Thyroid gland (tissue), 4 donors: ENCODE measurements around the gene SETBP1. TPM values are rescaled to one million over a fixed set of nuclear protein-coding genes. Genes with fewer than 3 reads are reported as not detected.

Experiments
- DNase-seq, 2 donors: peaks; one replicate each; pipeline ENCODE4 v3.0.0-alpha.2; 2019
- H3K27ac ChIP-seq, 3 donors: fragments of 200-600 bp; sonication (generic); 1 replicate in 2 of 3; 2 replicates in 1 of 3; pipeline ENCODE4 v1.5.1; 2016 to 2019; ENCODE audit warnings: mild to moderate bottlenecking in 1 of 3, moderate library complexity in 1 of 3
- H3K27me3 ChIP-seq: fragments of 200-600 bp; sonication (generic); one replicate; pipeline ENCODE4 v1.5.1; 2019
- H3K36me3 ChIP-seq, 2 donors: fragments of 200-600 bp; sonication (generic); one replicate each; pipeline ENCODE4 v1.5.1; 2016 to 2019
- H3K4me1 ChIP-seq, 2 donors: fragments of 200-600 bp; sonication (generic); one replicate each; pipeline ENCODE4 v1.5.1; 2017 to 2019
- H3K4me3 ChIP-seq, 3 donors: fragments of 200-600 bp; sonication (generic); replicated peaks in 1 of 3; 1 replicate in 2 of 3; 2 replicates in 1 of 3; pipeline ENCODE4 v1.5.1; 2016; ENCODE audit warnings: mild to moderate bottlenecking in 1 of 3
- H3K9me3 ChIP-seq: fragments of 200-600 bp; sonication (generic); one replicate; pipeline ENCODE4 v1.5.1; 2017
- POLR2A ChIP-seq, 2 donors: fragments of 450-650 bp; IDR thresholded peaks; one replicate each; pipeline ENCODE4 v1.6.1; 2017; ENCODE audit warnings: antibody characterized with exemption in 2 of 2, mild to moderate bottlenecking in 2 of 2, moderate library complexity in 1 of 2
- WGBS, 2 donors: methylation state at CpG; one replicate each; pipeline ENCODE4 v1.1.5; 2017; 5-methylcytosine and 5-hydroxymethylcytosine counted together
- intact Hi-C: fragments of 100-400 bp; cut with DNase I; formaldehyde crosslinking; loops from one replicate; pipeline ENCODE4 v1.15.1; 2023
- total RNA-seq, 4 donors: library from RNA; depleted of rRNA; stranded (reverse); fragments of >200 nt; gene quantifications; one replicate each; pipeline ENCODE4 v1.2.3, GENCODE V29; 2016
- TF ChIP-seq, protein P1 (sequence below), 6 experiments: fragments of 200-600 bp in 3 of 6; fragments of 450-650 bp in 3 of 6; sonication (generic) in 3 of 6; IDR thresholded peaks; one replicate each; pipeline ENCODE4 v1.5.1; 2016 to 2019; ENCODE audit warnings: antibody characterized with exemption in 6 of 6, mild to moderate bottlenecking in 2 of 6, inconsistent platforms in 1 of 6, moderate library complexity in 1 of 6

Gene SETBP1
- total RNA-seq, 4 donors from 2014 or later, result 32.1 to 72.0 (median 42.0) TPM

DNA sequence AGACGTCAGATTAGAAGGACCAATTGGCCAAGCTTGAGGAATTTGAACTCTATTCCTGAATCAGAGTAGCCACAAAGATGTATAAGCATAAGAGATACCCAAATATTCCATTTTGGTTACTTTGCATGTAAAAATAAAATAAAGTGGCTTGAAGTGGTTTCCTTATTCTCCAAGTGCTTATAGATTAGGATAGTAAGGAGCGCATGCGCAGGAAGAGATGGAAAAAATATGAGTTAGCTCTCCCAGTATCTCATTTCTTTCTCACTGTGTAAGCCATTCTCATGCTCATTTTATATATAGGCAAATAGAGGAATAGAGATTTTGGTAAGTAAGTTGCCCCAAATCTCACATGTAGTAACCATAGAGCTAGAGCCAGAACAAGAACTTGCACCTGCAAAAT, 241.3 kb downstream of the SETBP1 start:
- H3K4me1 ChIP-seq, result peaks cover 13 to 18% of the 10 kb centered on the region in 2 donors
- WGBS, 2 donors, result 98% methylated on average over 3 of the region's 3 CpGs
- H3K9me3 ChIP-seq, result no peaks in the 10 kb centered on the region
- H3K27ac ChIP-seq, result no peak overlapping the region
- no peak for DNase-seq
- TF ChIP-seq POLR2A (IDR thresholded peaks at IDR 0.05), result no peak
- TF ChIP-seq, protein P1, sequence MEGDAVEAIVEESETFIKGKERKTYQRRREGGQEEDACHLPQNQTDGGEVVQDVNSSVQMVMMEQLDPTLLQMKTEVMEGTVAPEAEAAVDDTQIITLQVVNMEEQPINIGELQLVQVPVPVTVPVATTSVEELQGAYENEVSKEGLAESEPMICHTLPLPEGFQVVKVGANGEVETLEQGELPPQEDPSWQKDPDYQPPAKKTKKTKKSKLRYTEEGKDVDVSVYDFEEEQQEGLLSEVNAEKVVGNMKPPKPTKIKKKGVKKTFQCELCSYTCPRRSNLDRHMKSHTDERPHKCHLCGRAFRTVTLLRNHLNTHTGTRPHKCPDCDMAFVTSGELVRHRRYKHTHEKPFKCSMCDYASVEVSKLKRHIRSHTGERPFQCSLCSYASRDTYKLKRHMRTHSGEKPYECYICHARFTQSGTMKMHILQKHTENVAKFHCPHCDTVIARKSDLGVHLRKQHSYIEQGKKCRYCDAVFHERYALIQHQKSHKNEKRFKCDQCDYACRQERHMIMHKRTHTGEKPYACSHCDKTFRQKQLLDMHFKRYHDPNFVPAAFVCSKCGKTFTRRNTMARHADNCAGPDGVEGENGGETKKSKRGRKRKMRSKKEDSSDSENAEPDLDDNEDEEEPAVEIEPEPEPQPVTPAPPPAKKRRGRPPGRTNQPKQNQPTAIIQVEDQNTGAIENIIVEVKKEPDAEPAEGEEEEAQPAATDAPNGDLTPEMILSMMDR (IDR thresholded peaks at IDR 0.05), result no peak
- intact Hi-C loops, result no loop called here
- no peaks in the 10 kb centered on the region for H3K36me3 ChIP-seq
- H3K4me3 ChIP-seq, result no peak overlapping the region
- no peaks in the 10 kb centered on the region for H3K27me3 ChIP-seq

GRCh38 chr18:44922968-44923367, 242.3 kb downstream of the SETBP1 start:
- Histone ChIP-seq H3K36me3 (no peaks in the 10 kb centered on the region), H3K4me1 (peaks cover 8% of the 10 kb centered on the region in 2 donors), H3K27ac (no peak overlapping the region), H3K27me3 (no peaks in the 10 kb centered on the region), H3K4me3 (no peak overlapping the region), H3K9me3 (no peaks in the 10 kb centered on the region)
- 93 to 98% methylated on average over 2 of the region's 2 CpGs for WGBS, 2 donors
- intact Hi-C loops, result no loop called here
- TF ChIP-seq, protein P1 (IDR thresholded peaks at IDR 0.05), result no peak
- TF ChIP-seq POLR2A (IDR thresholded peaks at IDR 0.05), result no peak
- DNase-seq, result no peak

- no peaks in the 10 kb centered on the region for H3K36me3 ChIP-seq
- H3K4me1 ChIP-seq, result peaks cover 0 to 4% of the 10 kb centered on the region in 2 donors
- H3K27ac ChIP-seq, result no peak overlapping the region
- no peak for TF ChIP-seq POLR2A (IDR thresholded peaks at IDR 0.05)
- TF ChIP-seq, protein P1 (IDR thresholded peaks at IDR 0.05), result no peak
- intact Hi-C loops, result no loop called here
- H3K4me3 ChIP-seq, result no peak overlapping the region
- WGBS, 2 donors, result 61 to 66% methylated on average over 6 of the region's 6 CpGs
- DNase-seq, result no peak
- no peaks in the 10 kb centered on the region for H3K27me3 ChIP-seq
- no peaks in the 10 kb centered on the region for H3K9me3 ChIP-seq
These were observed 244.3 kb downstream of the SETBP1 start for GRCh38 chr18:44924785-44925499.

- 94% methylated on average over 6 of the region's 6 CpGs for WGBS, 2 donors
- Histone ChIP-seq H3K27ac (no peak overlapping the region), H3K36me3 (no peaks in the 10 kb centered on the region), H3K9me3 (no peaks in the 10 kb centered on the region), H3K4me1 (peaks cover 0 to 4% of the 10 kb centered on the region in 2 donors), H3K4me3 (no peak overlapping the region), H3K27me3 (no peaks in the 10 kb centered on the region)
- intact Hi-C loops, result no loop called here
- DNase-seq, result no peak
- TF ChIP-seq POLR2A (IDR thresholded peaks at IDR 0.05), result no peak
- TF ChIP-seq, protein P1 (IDR thresholded peaks at IDR 0.05), result no peak
These were observed 246.6 kb downstream of the SETBP1 start for GRCh38 chr18:44927127-44927849.

DNA sequence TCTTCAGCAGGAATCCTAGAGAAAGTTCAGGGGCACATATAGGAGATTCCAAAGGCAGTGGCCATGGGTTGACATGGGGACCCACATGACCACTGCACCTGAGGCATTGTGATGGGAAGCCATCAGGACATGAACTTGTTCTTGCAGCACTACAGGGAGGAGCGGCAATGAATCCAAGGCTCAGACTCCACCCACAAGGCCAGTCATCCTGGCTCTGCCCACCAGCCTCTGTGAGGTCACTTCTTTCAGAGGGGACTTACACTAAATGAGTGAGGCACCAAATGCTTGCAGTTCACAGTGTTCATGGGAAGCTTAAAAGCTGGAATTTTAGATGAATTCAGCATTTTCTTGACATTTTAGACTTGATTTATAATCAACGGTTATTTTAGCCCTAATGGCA, 254.2 kb downstream of the SETBP1 start:
- Histone ChIP-seq H3K36me3 (no peaks in the 10 kb centered on the region), H3K27me3 (no peaks in the 10 kb centered on the region), H3K9me3 (no peaks in the 10 kb centered on the region), H3K4me1 (peaks cover 12 to 27% of the 10 kb centered on the region in 2 donors), H3K4me3 (no peak overlapping the region), H3K27ac (peak overlapping the region in 1 of 3 donors; percentile 4)
- WGBS, 2 donors, result 81 to 84% methylated on average over 2 of the region's 2 CpGs
- DNase-seq, result no peak
- no peak for TF ChIP-seq POLR2A (IDR thresholded peaks at IDR 0.05)
- TF ChIP-seq, protein P1 (IDR thresholded peaks at IDR 0.05), result no peak
- intact Hi-C loops, result no loop called here
